GM12874 (cell line): ENCODE measurements around the gene SHMT2.

ENCODE experiments used
- CTCF ChIP-seq: IDR thresholded peaks from 2 replicates; pipeline ENCODE4 v1.5.1; 2011; ENCODE audit warnings: low read depth, mild to moderate bottlenecking, control low read depth, low read length, moderate library complexity; ENCODE audit not compliant: insufficient read depth

The SHMT2 gene

GRCh38 chr12:57185906-57186508 is 43.5 kb upstream of the SHMT2 start:
- no peak for TF ChIP-seq CTCF

GRCh38 chr12:57187222-57188089 is 42.1 kb upstream of the SHMT2 start:
- TF ChIP-seq CTCF = no peak

GRCh38 chr12:57188090-57188425 is 41.5 kb upstream of the SHMT2 start:
- TF ChIP-seq CTCF = no peak

GRCh38 chr12:57190037-57190436 is 39.5 kb upstream of the SHMT2 start:
- no peak for TF ChIP-seq CTCF

GRCh38 chr12:57190821-57191220 is 38.7 kb upstream of the SHMT2 start:
- TF ChIP-seq CTCF = no peak

- TF ChIP-seq CTCF = no peak
Observed at GRCh38 chr12:57191410-57191809, 38.1 kb upstream of the SHMT2 start.

- TF ChIP-seq CTCF = no peak
Observed at GRCh38 chr12:57192920-57193319, 36.6 kb upstream of the SHMT2 start.
